Kidney (tissue), 14 donors: ENCODE data around the gene COL11A1. TPM values are rescaled to one million over a fixed set of nuclear protein-coding genes. Genes with fewer than 3 reads are reported as not detected.

Experiments used
- DNase-seq, 5 donors: peaks; one replicate each; pipeline ENCODE4 v3.0.0-alpha.2; 2013 to 2020
- FAIRE-seq: peaks from 2 replicates; lab custom pipeline; 2012; peaks lifted over from hg19 to GRCh38; lab: Jason Lieb, UNC
- H3K27ac ChIP-seq, 2 donors: one replicate each; pipeline ENCODE4 v1.7.0; 2013; ENCODE audit warnings: low read depth in 2 of 2, low read length in 2 of 2, inconsistent platforms in 1 of 2
- H3K27me3 ChIP-seq: one replicate; pipeline ENCODE4 v1.7.1; 2013; ENCODE audit warnings: low read length, inconsistent platforms; ENCODE audit not compliant: control insufficient read depth, insufficient read depth
- H3K36me3 ChIP-seq, 3 donors: one replicate each; pipeline versions ENCODE4 v1.7.0 to v1.7.1; 2013; ENCODE audit warnings: low read length in 3 of 3, control low read depth in 1 of 3, inconsistent platforms in 1 of 3; ENCODE audit not compliant: insufficient read depth in 3 of 3, control insufficient read depth in 2 of 3
- H3K4me1 ChIP-seq, 3 donors: one replicate each; pipeline versions ENCODE4 v1.7.0 to v1.7.1; 2013; ENCODE audit warnings: low read length in 3 of 3, inconsistent platforms in 1 of 3, low read depth in 1 of 3; ENCODE audit not compliant: control insufficient read depth in 2 of 3, insufficient read depth in 2 of 3
- H3K4me3 ChIP-seq, 3 donors: one replicate each; pipeline versions ENCODE4 v1.7.0 to v1.8.1; 2013; ENCODE audit warnings: low read length in 3 of 3, control low read depth in 1 of 3, inconsistent platforms in 1 of 3
- H3K9ac ChIP-seq, 3 donors: one replicate each; pipeline versions ENCODE4 v1.7.0 to v1.7.1; 2013; ENCODE audit warnings: low read length in 3 of 3, control low read depth in 1 of 3, inconsistent platforms in 1 of 3
- H3K9me3 ChIP-seq, 3 donors: one replicate each; pipeline versions ENCODE4 v1.7.0 to v1.7.1; 2013; ENCODE audit warnings: low read length in 3 of 3, control low read depth in 1 of 3, inconsistent platforms in 1 of 3; ENCODE audit not compliant: control insufficient read depth in 2 of 3, insufficient read depth in 1 of 3
- CTCF ChIP-seq: IDR thresholded peaks from 3 replicates; pipeline ENCODE4 v1.5.1; 2012; ENCODE audit warnings: mild to moderate bottlenecking, moderate library complexity, borderline replicate concordance; ENCODE audit not compliant: insufficient read depth; ENCODE audit errors: extremely low read depth
- intact Hi-C: fragments of 100-400 bp; cut with DNase I; formaldehyde crosslinking; loops from one replicate; pipeline ENCODE4 v1.11.1; 2022
- polyA plus RNA-seq: library from polyadenylated mRNA; stranded (reverse); fragments of 350-450 nt; fragmentation: Illumina TruSeq; extraction: RNeasy Lipid Tissue Mini Kit (QIAGEN cat#74804); gene quantifications from one replicate; pipeline ENCODE4 v1.2.3, GENCODE V29; 2014; ENCODE audit warnings: low read depth, low replicate concordance; ENCODE audit not compliant: insufficient read depth
- total RNA-seq: library from RNA; stranded (reverse); fragmentation: NEBNext Ultra II Directional; extraction: Animal tissue kit (Norgen Biotek cat#: 25700); gene quantifications from one replicate; pipeline ENCODE4 v1.2.1, GENCODE V29; 2021
- donor health status: control.
- donor health status: control.
- donor health status: control.
- donor health status: control.
- donor health status: control.
- donor health status: DM: yes; HTN: yes; CAD: no.
- donor health status: Normal renal cell carcinoma (clear cell type).

COL11A1 gene
- total and polyA plus RNA-seq, 2 donors from 2014 or later: 0.35 TPM; not detected in 1

- FAIRE-seq (no peak), DNase-seq (no peak)
- H3K9me3 ChIP-seq: no peaks in the 10 kb centered on the region
- H3K9ac ChIP-seq: no peak overlapping the region
- intact Hi-C loops: no loop called here
- no peak overlapping the region for H3K27ac ChIP-seq
- TF ChIP-seq CTCF: no peak
- H3K4me3 ChIP-seq: no peak overlapping the region
- no peaks in the 10 kb centered on the region for H3K36me3 ChIP-seq
- H3K27me3 ChIP-seq: no peaks in the 10 kb centered on the region
- H3K4me1 ChIP-seq: no peaks in the 10 kb centered on the region
Measured at GRCh38 chr1:102891868-102892625, 216.3 kb downstream of the COL11A1 start.

- H3K9me3 ChIP-seq: no peaks in the 10 kb centered on the region
- no peaks in the 10 kb centered on the region for H3K27me3 ChIP-seq
- DNase-seq (no peak), FAIRE-seq (no peak)
- H3K27ac ChIP-seq: no peak overlapping the region
- intact Hi-C loops: no loop called here
- no peak overlapping the region for H3K4me3 ChIP-seq
- no peaks in the 10 kb centered on the region for H3K4me1 ChIP-seq
- H3K36me3 ChIP-seq: no peaks in the 10 kb centered on the region
- no peak overlapping the region for H3K9ac ChIP-seq
- no peak for TF ChIP-seq CTCF
Measured at GRCh38 chr1:102886638-102887037, 221.7 kb downstream of the COL11A1 start.

- Histone ChIP-seq H3K36me3 (no peaks in the 10 kb centered on the region), H3K27me3 (no peaks in the 10 kb centered on the region), H3K4me1 (no peaks in the 10 kb centered on the region), H3K27ac (no peak overlapping the region), H3K9ac (no peak overlapping the region), H3K4me3 (no peak overlapping the region), H3K9me3 (peaks cover 0 to 2% (median 0%) of the 10 kb centered on the region in 3 donors)
- DNase-seq: peak in 3 of 5 donors; percentile 41 to 53 (median 51)
- no peak for FAIRE-seq
- TF ChIP-seq CTCF: no peak
- intact Hi-C loops: no loop called here
Measured at GRCh38 chr1:102884238-102884637, 224.1 kb downstream of the COL11A1 start.
